HEK293 (cell line): ENCODE measurements around the gene TRAPPC10.

Experiments used
- GLIS2 ChIP-seq: fragments of 450-650 bp; formaldehyde crosslinking; IDR thresholded peaks from 2 replicates; pipeline ENCODE4 v1.5.1; 2016; ENCODE audit warnings: missing biosample characterization, missing genetic modification characterization
- ZBTB17 ChIP-seq: fragments of 450-650 bp; formaldehyde crosslinking; IDR thresholded peaks from 2 replicates; pipeline ENCODE4 v1.5.1; 2016; ENCODE audit warnings: missing biosample characterization, missing genetic modification characterization

DNA sequence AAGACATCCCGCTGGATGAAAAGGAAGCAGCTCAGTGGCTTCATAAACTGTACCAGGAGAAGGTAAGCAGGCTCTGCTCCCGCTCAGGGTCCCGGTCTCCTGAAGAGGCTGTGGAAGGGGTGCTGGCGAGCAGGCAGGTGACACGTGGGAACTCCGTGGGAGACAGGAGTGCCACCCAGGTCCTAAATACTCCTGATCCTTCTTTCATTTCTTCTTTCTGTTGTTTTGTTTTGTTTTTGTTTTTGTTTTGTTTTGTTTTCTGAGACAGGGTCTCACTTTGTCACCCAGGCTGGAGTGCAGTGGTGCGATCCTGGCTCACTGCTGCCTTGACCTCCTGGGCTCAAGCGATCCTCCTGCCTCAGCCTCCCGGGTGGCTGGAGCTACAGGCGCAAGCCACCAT, 34.0 kb upstream of the TRAPPC10 start:
- TF ChIP-seq ZBTB17 (tag by site-specific recombination) (no peak), GLIS2 (no peak)
